Suppressor macrophage treated with lipopolysaccharide for 4 hours (primary cell): ENCODE data around the gene ACAD8.
A peak's percentile ranks its signal among the peaks of the same experiment; 100 is the strongest.

Source experiments
- DNase-seq: peaks from one replicate; pipeline ENCODE4 v3.0.0-alpha.2; 2020

Gene ACAD8

GRCh38 chr11:134253188-134253993 is at the start of gene ACAD8, which contains the start of gene THYN1:
TSS of gene ACAD8 (plus strand) at chr11:134253568. CDS start at chr11:134253601, 33 bp downstream.
TSS of gene THYN1 (minus strand) at chr11:134253352. CDS start at chr11:134252882, 470 bp downstream.
- DNase-seq = peak; percentile 96

GRCh38 chr11:134205729-134206128 is 47.6 kb upstream of the ACAD8 start:
- DNase-seq = no peak

- no peak for DNase-seq
Measured at GRCh38 chr11:134206185-134206584, 47.2 kb upstream of the ACAD8 start.

DNA sequence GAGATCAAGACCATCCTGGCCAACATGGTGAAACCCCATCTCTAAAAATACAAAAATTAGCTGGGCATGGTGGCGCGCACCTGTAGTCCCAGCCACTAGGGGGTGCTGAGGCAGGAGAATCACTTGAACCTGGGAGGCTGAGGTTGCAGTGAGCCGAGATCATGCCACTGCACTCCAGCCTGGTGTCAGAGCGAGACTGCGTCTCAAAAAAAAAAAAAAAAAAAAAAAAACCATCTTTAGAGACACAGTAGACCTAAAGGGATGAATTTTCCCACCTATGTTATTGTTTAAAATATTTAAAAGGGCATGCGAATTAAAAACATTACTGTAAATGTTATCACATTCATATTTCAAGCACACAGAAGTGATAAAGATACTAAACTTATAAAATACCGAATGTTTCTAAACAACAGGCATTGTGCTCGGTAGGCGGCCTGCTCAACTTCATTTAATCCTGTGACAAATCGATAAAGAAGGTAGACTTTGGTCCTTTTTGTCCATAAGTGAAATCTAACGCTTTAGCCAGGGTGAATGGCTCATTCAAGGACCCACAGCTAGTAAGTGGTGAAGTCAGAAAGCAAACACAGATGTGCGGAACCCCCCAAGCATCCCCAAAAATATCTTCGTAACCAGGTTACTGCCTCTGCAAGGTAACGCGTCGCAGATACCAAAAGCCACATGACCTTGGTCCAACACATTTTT is 45.7 kb upstream of the ACAD8 start:
- peak; percentile 30 for DNase-seq

DNA sequence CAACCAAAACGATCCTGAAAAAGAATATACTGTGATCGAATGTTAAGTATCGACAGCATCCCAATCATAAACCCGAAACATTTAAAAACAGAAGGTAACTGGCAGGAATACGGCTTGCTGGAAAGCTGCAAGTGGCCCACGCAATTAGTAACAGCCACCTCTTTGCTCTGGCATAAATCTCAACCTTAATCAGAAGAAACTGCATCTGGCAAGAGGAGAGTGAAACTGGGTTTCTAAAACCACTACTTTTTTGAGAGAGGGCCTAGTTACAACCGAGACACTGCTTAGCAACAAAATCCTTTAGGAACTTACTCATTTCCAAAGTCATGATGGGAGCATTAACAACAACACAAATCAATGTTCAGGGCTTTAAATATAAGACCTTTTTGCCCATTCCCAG is 37.5 kb upstream of the ACAD8 start:
- DNase-seq = no peak

DNA sequence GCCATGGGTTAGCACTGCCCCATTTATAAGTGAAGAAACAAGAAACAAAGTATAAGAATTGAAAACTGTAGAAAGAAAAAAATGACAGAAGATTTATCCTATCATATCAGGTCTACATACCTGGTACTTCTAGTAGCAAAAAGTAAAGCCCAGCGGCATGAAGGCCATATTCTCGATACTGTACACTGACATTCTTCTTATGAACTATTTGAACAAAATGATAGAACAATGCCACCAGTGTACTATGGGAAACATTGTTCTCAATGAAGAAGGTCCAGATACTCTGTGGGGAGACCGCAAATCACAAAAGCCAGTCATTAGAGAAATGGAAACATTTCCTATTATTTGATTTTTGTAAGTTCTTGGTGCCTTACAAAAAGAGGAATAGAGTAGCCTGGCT is 36.6 kb upstream of the ACAD8 start:
- DNase-seq = no peak

- peak; percentile 53 for DNase-seq
Measured at GRCh38 chr11:134223121-134223520, 30.2 kb upstream of the ACAD8 start.

DNA sequence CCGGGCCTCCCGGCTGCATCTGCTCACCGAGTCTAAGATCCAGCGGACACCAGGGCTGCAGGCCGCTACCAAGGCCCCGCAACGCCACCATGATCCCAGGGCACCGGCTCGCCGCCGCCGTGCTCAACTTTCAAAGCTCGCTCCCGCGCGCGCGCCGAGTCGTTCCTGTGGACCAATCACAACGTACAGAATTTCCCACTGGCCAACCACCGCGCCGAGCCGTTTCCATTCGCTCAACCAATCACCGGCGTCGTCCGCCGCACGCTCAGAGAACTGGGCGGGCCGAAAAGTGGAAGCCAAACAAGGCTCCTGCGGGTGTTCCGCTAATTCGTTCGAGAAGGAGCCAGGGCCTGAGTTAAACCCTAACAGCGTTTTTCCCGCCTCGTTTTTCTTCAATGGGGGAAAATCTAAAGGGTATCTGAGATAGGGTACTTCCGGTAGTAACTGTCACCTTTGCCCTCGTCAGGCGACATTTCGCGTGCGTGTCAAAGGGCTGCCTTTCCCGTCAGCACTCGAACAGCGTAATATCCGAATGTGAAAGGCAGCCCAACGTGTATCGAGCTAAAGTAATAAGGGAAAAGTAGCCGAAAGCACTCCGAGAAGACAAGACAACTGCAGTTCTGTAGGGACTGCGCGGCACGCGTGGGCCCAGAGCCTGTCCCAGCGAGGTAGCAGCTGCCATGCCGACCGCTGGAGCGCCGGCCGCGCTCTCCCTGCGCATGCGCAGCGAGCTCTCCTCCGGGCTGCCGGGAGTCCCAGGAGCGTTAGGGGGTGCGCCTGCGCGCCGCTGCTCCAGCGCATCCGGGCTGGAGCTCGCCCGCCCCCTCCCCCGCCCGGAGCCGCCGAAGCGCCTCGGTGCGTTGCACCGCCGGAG is 29.3 kb upstream of the ACAD8 start, which contains the start of the genes NCAPD3 and VPS26B:
Gene NCAPD3, minus strand, starts transcription at position 132 of the 874 bp plus-strand sequence. Its CDS starts 41 bp downstream, at position 91.
Gene VPS26B, plus strand, starts transcription at position 836 of the 874 bp plus-strand sequence. CDS start 452 bp downstream, outside the sequence.
- peak; percentile 98 for DNase-seq

DNA sequence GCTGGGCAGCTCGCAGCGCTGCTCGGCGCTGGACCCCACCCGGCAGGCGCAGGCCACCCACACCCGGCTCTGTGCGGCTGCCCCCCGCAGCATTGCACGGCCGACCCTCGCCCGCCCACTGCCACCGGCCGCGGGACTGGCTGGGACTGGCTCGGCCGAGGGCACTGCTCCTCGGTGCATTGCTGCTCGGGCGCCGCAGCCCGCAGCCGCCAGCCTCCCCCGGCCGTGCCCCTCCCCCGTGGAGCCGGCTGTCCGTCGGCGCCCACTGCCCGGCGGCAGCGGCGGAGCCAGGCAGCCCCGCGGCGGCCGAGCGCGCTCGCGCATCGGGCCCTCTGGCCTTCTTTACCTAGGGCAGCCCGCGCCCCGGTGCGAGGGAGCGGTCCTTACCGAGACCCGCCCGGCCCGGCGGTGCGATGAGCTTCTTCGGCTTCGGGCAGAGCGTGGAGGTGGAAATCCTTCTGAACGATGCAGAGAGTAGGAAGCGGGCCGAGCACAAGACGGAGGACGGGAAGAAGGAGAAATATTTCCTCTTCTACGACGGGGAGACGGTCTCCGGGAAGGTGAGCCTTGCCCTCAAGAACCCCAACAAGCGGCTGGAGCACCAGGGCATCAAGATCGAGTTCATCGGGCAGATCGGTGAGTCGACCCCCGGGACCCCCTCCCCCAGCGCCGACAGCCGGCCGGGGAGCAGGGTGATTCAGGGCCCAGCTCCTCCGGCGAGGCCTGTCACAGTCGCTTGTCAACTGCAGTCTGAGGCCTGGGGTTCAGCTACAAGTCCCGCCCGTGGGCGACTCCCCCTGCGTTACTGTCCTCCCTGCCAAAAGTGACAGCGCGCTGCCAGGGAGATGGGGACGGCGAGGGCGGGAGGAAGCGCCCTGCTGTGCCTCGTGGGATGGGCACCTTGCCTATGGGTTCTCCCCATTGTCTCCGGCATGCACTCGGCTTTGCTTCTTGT is 28.4 kb upstream of the ACAD8 start:
- DNase-seq = peak; percentile 56

DNA sequence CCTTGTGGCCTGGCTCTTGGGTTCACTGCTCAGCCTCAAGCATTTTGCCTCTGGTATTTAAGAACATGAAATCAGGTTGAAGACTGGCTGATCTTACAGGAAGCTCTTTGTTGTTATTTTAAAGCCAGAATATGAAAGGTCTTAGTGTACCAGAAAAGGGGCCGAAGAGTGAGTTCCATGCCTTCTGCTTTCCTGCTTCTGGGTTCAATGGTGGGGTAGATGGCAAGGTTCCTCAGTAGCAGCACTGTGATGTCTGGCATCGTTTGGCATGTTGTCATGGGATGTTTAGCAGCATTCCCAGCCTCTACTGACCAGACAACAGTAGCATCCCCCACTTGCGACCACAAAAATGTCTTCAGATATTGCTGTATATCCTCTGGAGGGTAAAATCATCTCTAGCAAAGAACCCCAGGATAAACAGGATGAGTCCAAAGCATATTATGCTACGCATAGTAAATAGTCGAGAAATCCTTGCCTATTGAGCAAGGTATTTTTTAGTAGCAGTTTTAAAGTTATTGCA is 26.5 kb upstream of the ACAD8 start:
- DNase-seq = no peak

GRCh38 chr11:134228625-134229024 is 24.7 kb upstream of the ACAD8 start:
- no peak for DNase-seq

DNA sequence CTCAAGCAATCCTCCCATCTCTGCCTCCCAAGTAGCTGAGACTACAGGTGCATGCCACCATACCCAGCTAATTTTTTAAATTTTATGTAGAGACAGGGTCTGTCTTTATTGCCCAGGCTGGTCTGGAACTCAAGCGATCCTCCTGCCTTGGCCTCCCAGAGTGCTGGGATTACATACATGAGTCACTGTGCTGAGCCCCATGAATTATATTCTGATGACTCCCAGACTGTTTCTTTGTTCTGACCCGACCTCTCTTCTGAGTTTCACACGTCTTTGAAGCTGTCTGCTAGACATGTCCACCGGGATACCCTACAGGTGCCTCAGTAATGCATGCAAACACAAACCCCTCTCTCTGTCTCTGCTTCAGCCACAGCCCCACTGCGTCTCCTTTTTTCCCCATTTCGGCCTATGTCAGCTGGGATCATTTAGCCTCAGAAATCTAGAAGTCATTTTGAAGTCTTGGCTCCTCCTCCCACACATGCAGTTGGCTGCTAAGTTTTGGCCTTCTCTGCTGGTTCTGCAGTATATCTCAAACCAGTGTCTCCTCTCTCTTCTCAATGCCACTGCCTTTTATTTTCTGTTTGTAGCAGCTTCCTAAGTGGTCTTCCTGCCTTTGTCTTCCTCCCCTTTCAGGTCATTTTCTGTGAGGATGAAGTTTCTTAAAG is 24.1 kb upstream of the ACAD8 start:
- DNase-seq = no peak

GRCh38 chr11:134230339-134230738 is 23.0 kb upstream of the ACAD8 start:
- DNase-seq = no peak

DNA sequence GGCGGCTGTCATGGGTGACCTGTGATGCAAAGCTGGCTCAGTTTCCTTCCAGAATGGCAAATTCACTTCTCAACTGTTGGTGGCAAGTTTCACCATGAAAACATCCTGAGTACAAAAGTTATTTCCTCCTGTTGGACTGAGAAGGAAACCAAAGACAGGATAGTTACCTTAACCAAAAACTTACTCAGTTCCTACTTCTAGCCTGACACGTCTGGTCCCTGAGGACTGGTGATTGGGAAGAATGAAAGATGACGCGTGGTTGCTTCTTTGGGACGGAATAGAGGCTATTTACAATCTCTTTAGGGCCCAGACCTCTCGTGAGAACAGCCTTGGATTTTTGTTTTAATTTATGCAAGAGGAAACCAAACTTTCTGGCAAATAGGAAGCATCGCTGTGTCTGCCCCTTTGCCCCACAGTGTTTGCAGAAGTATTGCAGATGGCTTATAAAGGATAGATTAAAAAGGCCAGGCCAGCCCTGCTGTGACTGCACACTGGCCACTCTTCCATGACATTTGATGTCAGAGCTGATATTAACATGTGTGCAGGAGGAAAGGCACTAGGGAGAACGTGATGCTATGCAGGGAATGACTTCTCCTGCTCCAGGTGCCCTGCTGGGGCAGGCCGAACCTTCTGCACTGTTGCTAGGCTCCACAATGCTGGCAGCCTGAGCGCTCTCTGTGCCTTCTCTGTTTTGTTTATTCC is 21.3 kb upstream of the ACAD8 start:
- no peak for DNase-seq

DNA sequence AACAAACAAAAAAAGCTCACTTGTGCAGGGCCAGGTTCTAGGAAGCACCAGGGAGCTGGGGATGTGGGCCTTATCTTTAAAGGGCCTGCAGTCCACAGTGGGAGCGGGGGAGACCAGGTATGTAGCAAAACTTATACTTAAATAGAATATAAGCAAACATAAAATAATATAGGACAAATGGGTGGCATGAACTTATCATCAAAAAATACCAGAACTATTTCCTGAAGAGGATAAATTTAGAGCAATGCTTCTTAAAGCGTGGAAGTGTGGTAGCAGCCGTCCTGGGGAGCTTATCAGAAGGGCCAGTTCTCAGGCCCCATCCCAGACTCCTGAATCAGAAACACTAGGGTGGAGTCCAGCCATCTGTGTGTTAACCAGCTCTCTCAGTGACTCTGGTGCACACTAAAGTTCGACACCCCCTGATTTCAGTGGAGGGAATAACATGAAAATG is 19.6 kb upstream of the ACAD8 start:
- DNase-seq = no peak

DNA sequence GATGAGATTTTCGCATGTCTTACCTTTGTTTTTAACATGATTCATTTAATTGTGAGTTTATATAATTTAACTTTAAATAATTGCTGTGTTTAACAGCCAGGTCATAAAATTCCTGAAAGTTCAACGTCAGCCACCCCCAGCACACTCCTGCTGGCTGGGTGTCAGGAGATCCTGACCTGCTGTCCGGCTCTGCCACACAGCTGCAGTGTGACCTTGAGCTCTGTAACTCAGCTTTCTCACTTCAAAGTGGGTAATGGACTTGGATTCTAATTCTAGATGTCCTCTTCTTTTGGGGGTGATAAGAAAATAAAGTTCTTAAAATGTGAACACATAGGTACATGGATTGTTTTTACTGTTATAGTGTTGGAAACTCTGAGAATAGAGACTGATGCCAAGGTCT is 18.0 kb upstream of the ACAD8 start:
- no peak for DNase-seq

DNA sequence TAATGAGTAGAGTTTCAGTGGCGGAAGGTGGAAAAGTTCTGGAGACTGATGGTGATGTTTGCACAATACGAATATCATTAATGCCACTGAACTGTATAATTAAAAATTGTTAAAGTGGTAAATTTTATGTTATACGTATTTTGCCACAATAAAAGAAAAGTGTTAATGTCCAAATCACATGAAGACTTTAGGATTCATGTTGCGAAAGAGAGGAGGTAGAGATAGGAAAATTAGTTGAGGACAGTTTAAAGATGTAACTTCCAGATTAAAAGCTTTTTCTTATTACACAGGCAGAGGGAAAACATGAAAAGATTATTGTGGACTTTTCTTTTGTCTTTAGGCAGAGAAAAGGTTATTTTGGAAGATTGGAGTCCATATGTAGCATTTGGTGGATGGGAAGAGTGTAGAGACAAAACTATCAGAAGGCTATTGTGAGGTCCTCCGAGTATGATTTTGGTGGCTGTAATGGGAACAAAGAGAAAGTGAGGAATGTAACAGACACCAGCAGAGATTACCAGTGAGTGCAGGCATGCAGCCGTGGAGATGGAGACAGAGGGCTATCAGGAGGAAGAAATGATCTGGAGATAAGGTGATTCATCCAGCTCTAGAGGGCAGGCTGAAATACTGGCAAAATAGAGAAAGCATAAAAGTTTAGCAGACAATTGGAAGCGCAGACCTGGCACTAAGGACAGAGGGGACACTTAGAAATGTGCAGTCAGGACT is 16.4 kb upstream of the ACAD8 start:
- DNase-seq = no peak

GRCh38 chr11:134237557-134237922 is 15.8 kb upstream of the ACAD8 start:
- no peak for DNase-seq

DNA sequence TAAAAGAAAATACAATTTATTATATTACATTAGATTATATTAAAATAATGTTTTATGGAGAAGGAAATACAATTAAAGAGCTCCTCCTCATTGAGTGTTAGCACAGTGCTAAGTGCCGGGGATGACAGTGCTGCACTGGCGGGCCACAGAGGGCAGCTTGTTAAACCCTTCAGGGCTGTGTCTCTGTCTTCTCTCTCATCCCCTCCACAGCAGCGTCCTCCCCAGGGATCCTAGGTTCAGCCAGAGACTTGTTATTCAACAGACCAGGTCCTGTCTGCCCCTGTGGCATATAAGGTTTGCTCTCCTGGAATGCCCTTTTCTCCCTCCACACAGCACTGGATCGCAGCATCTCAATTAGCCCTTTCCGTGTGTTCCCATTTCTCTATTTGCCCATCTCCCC is 14.4 kb upstream of the ACAD8 start:
- DNase-seq = no peak

DNA sequence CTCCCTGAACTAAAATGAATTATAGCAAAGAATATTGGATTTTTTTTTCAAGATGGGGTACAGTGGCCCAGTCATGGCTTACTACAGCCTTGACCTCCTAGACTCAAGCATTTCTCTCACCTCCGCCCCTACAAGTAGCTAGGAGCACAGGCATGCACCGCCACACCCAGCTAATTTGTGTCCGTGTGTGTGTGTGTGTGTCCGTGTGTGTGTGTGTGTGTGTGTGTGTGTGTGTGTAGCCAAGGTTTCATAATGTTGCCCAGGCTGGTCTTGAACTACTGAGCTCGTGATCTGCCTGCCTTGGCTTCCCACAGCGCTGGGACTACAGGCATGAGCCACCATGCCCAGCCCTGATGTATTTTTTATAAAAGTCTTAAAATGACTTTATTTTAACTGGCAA is 12.8 kb upstream of the ACAD8 start:
- DNase-seq = no peak
